Measurements from ENCODE around the gene PLA2G2C.

DNA sequence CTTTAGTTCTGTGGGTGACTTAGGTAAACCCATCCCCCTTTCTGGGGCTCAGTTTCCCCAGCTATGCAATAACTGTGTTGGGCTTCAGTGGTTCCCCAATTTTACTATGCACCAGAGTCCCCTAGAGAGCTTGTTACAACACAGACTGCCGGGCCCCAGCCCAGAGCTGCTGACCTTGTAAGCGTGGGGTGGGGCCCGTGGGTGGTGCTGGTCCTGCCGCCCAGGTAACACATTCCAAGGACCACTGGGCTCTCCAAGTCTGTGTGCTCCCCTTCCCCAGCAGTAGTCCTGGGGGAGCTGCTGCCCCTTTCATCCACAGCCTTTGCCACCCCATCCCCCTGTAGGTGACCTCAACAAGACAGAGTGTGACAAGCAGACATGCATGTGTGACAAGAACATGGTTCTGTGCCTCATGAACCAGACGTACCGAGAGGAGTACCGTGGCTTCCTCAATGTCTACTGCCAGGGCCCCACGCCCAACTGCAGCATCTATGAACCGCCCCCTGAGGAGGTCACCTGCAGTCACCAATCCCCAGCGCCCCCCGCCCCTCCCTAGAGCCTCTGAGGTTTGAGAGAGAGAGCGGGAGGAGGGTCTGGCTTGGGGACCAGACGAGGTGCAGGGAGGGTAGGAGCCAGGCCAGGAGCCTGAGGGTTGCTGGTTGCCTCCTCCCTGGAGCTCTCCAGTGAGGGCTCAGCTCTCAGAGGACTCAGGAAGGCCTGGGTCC, 38.3 kb downstream of the PLA2G2C start:
- no peak for TF ChIP-seq SUZ12 (IDR thresholded peaks at IDR 0.05; ENCODE audit: low read length)
- TF ChIP-seq, protein P1, sequence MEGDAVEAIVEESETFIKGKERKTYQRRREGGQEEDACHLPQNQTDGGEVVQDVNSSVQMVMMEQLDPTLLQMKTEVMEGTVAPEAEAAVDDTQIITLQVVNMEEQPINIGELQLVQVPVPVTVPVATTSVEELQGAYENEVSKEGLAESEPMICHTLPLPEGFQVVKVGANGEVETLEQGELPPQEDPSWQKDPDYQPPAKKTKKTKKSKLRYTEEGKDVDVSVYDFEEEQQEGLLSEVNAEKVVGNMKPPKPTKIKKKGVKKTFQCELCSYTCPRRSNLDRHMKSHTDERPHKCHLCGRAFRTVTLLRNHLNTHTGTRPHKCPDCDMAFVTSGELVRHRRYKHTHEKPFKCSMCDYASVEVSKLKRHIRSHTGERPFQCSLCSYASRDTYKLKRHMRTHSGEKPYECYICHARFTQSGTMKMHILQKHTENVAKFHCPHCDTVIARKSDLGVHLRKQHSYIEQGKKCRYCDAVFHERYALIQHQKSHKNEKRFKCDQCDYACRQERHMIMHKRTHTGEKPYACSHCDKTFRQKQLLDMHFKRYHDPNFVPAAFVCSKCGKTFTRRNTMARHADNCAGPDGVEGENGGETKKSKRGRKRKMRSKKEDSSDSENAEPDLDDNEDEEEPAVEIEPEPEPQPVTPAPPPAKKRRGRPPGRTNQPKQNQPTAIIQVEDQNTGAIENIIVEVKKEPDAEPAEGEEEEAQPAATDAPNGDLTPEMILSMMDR (IDR thresholded peaks at IDR 0.05; ENCODE audit: control extremely low read depth in 1 of 3, insufficient read depth in 1 of 3, low read depth in 1 of 3, low read length in 3 of 3): no peak
- TF ChIP-seq, protein P2, sequence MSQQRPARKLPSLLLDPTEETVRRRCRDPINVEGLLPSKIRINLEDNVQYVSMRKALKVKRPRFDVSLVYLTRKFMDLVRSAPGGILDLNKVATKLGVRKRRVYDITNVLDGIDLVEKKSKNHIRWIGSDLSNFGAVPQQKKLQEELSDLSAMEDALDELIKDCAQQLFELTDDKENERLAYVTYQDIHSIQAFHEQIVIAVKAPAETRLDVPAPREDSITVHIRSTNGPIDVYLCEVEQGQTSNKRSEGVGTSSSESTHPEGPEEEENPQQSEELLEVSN (IDR thresholded peaks at IDR 0.05): no peak
- no peak for TF ChIP-seq MAFK (IDR thresholded peaks at IDR 0.05; ENCODE audit: low read depth, low read length)
- TF ChIP-seq POLR2AphosphoS5 (IDR thresholded peaks at IDR 0.05; ENCODE audit: low read depth, low read length): no peak
- no peak for TF ChIP-seq EP300 (IDR thresholded peaks at IDR 0.05; ENCODE audit: borderline replicate concordance in 1 of 2, low read depth in 2 of 2, low read length in 2 of 2)
- no peak for TF ChIP-seq FOSL1 (IDR thresholded peaks at IDR 0.05; ENCODE audit: insufficient read depth, low read depth, low read length)
- no peak for TF ChIP-seq RFX5 (IDR thresholded peaks at IDR 0.05; ENCODE audit: borderline replicate concordance, low read depth, low read length)
- TF ChIP-seq CHD2 (IDR thresholded peaks at IDR 0.05; ENCODE audit: low read length): no peak
- no peak for TF ChIP-seq EZH2 (IDR thresholded peaks at IDR 0.05; ENCODE audit: low read depth, low read length, severe bottlenecking)
- no peak for TF ChIP-seq BCL11A (IDR thresholded peaks at IDR 0.05; ENCODE audit: low read depth in 2 of 2, low read length in 2 of 2)
- TF ChIP-seq KDM5A (IDR thresholded peaks at IDR 0.05; ENCODE audit: low read length): no peak
- TF ChIP-seq GABPA (IDR thresholded peaks at IDR 0.05; ENCODE audit: borderline replicate concordance, insufficient read depth, low read length): no peak

Measured in H1 (cell line).